HepG2 (cell line): Measurements from ENCODE around the gene BEST2. TPM values are rescaled to one million over a fixed set of nuclear protein-coding genes. Genes with fewer than 3 reads are reported as not detected.

Experiments
- ATAC-seq: fragments of 200-7000 bp; cut with Tn5 transposase; 3 replicates; pipeline ENCODE4 v1.9.1; 2020; ENCODE audit warnings: mild to moderate bottlenecking, moderate library complexity
- BruUV-seq: library from RNA; stranded (reverse); fragments of 400-500 nt; replicated peaks from 2 replicates; lab custom pipeline; 2021; lab: Mats Ljungman, UMichigan
- CTCF ChIA-PET: fragments of 300-600 bp; formaldehyde crosslinking; extraction: SDS; loops from one replicate; lab custom pipeline; 2021; ENCODE audit warnings: low total read pairs, inconsistent platforms, low intra/inter-chr PET ratio; lab: Yijun Ruan, JAX
- POLR2A ChIA-PET: fragments of 350-600 bp; sonication (Branson Sonifier 250); formaldehyde crosslinking; loops from one replicate; lab custom pipeline; 2020; ENCODE audit warnings: antibody characterized with exemption, inconsistent platforms; lab: Yijun Ruan, JAX
- DNase-seq: peaks from one replicate; pipeline ENCODE4 v3.0.0-alpha.2; 2015; ENCODE audit warnings: low spot score
- FAIRE-seq: peaks from 3 replicates; lab custom pipeline; 2011; peaks lifted over from hg19 to GRCh38; lab: Jason Lieb, UNC
- H2AFZ ChIP-seq: one replicate; pipeline ENCODE4 v1.6.1; 2011; ENCODE audit warnings: low read length, inconsistent platforms
- H3K27ac ChIP-seq: fragments of 300-600 bp; 3 replicates; pipeline ENCODE4 v1.8.0; 2011; ENCODE audit warnings: mixed run types, mild to moderate bottlenecking, mixed read lengths, low read length, inconsistent platforms; ENCODE audit not compliant: insufficient read depth; ENCODE audit errors: extremely low read length
- H3K27me3 ChIP-seq, 2 experiments: fragments of 200-600 bp in 1 of 2; 2 replicates in 1 of 2; 3 replicates in 1 of 2; pipeline versions ENCODE4 v1.6.0 to v1.8.0; 2011; ENCODE audit warnings: low read length in 2 of 2, mild to moderate bottlenecking in 2 of 2, moderate library complexity in 2 of 2, inconsistent platforms in 1 of 2; ENCODE audit not compliant: insufficient read depth in 2 of 2, control insufficient read depth in 1 of 2
- H3K36me3 ChIP-seq, 2 experiments: fragments of 200-600 bp in 1 of 2; replicated peaks in 1 of 2; 2 replicates in 1 of 2; 3 replicates in 1 of 2; pipeline versions ENCODE4 v1.5.1 to v1.8.0; 2011; ENCODE audit warnings: low read length in 2 of 2, inconsistent platforms in 1 of 2; ENCODE audit not compliant: insufficient read depth in 2 of 2, control insufficient read depth in 1 of 2
- H3K4me1 ChIP-seq: 2 replicates; pipeline ENCODE4 v1.5.1; 2012; ENCODE audit warnings: low read length, inconsistent platforms; ENCODE audit not compliant: insufficient read depth
- H3K4me2 ChIP-seq: 2 replicates; pipeline ENCODE4 v1.6.0; 2011; ENCODE audit warnings: low read depth, low read length, inconsistent platforms
- H3K4me3 ChIP-seq, 3 experiments: fragments of 200-600 bp in 1 of 3; sonication (generic), shearing (Covaris generic) in 1 of 3; replicated peaks in 1 of 3; 2 replicates each; pipeline ENCODE4 v1.5.1; 2011 to 2016; ENCODE audit warnings: low read length in 3 of 3, inconsistent platforms in 2 of 3, low read depth in 2 of 3, mild to moderate bottlenecking in 2 of 3, control low read depth in 1 of 3, mixed read lengths in 1 of 3; ENCODE audit not compliant: insufficient read depth in 1 of 3
- H3K79me2 ChIP-seq: one replicate; pipeline ENCODE4 v1.6.1; 2011; ENCODE audit warnings: low read length, inconsistent platforms; ENCODE audit not compliant: insufficient read depth
- H3K9ac ChIP-seq: 2 replicates; pipeline ENCODE4 v1.6.0; 2011; ENCODE audit warnings: mild to moderate bottlenecking, low read depth, low read length, inconsistent platforms; ENCODE audit not compliant: insufficient read depth
- H3K9me3 ChIP-seq: 2 replicates; pipeline ENCODE4 v1.5.1; 2012; ENCODE audit warnings: mild to moderate bottlenecking, low read length
- H4K20me1 ChIP-seq: 2 replicates; pipeline ENCODE4 v1.6.0; 2011; ENCODE audit warnings: inconsistent platforms, mild to moderate bottlenecking, low read length, moderate library complexity; ENCODE audit not compliant: insufficient read depth
- ATF6 ChIP-seq: sonication (generic); formaldehyde crosslinking; conservative IDR thresholded peaks from 2 replicates; pipeline ENCODE4 v1.4.0; 2020; ENCODE audit warnings: missing genetic modification reagents
- FOSL1 ChIP-seq: sonication (generic); formaldehyde crosslinking; IDR thresholded peaks from 2 replicates; pipeline ENCODE4 v1.9.0; 2021; ENCODE audit warnings: missing genetic modification reagents, borderline replicate concordance
- HDAC2 ChIP-seq: sonication (generic); formaldehyde crosslinking; IDR thresholded peaks from 2 replicates; pipeline ENCODE4 v1.4.0; 2020; ENCODE audit warnings: missing genetic modification reagents
- KDM2A ChIP-seq: sonication (generic); formaldehyde crosslinking; IDR thresholded peaks from 2 replicates; pipeline ENCODE4 v1.4.0; 2020; ENCODE audit warnings: low read depth, missing genetic modification reagents, borderline replicate concordance
- KLF15 ChIP-seq: sonication (generic); formaldehyde crosslinking; IDR thresholded peaks from 2 replicates; pipeline ENCODE4 v1.8.1; 2023; ENCODE audit warnings: borderline replicate concordance, mild to moderate bottlenecking, inconsistent platforms, missing genetic modification reagents, mixed read lengths
- MED8 ChIP-seq: sonication (generic); formaldehyde crosslinking; IDR thresholded peaks from 2 replicates; pipeline ENCODE4 v1.8.1; 2023; ENCODE audit warnings: mild to moderate bottlenecking, missing genetic modification reagents; ENCODE audit not compliant: insufficient replicate concordance
- POLR2AphosphoS5 ChIP-seq: IDR thresholded peaks from 2 replicates; pipeline ENCODE4 v1.6.1; 2012; ENCODE audit warnings: low read depth, low read length
- REPIN1 ChIP-seq: sonication (generic); formaldehyde crosslinking; IDR thresholded peaks from 2 replicates; pipeline ENCODE4 v1.8.0; 2022; ENCODE audit warnings: missing genetic modification reagents, low read depth, mild to moderate bottlenecking, borderline replicate concordance
- SRSF9 ChIP-seq: fragments of 200-400 bp; formaldehyde crosslinking; IDR thresholded peaks from 2 replicates; pipeline ENCODE4 v1.6.1; 2018; ENCODE audit warnings: borderline replicate concordance, mild to moderate bottlenecking, low read depth, low read length; ENCODE audit not compliant: insufficient read depth, poor library complexity, severe bottlenecking
- WIZ ChIP-seq: sonication (generic); formaldehyde crosslinking; IDR thresholded peaks from 2 replicates; pipeline ENCODE4 v1.5.1; 2020; ENCODE audit warnings: mild to moderate bottlenecking, missing genetic modification reagents
- ZFP62 ChIP-seq: sonication (generic); formaldehyde crosslinking; IDR thresholded peaks from 2 replicates; pipeline ENCODE4 v1.4.0; 2020; ENCODE audit warnings: missing genetic modification reagents
- ZNF703 ChIP-seq: sonication (generic); formaldehyde crosslinking; IDR thresholded peaks from 2 replicates; pipeline ENCODE4 v1.5.1; 2020; ENCODE audit warnings: missing genetic modification reagents, mild to moderate bottlenecking, moderate library complexity, borderline replicate concordance
- ZNF746 ChIP-seq: sonication (generic); formaldehyde crosslinking; IDR thresholded peaks from 2 replicates; pipeline ENCODE4 v1.8.0; 2022; ENCODE audit warnings: mild to moderate bottlenecking, missing genetic modification reagents
- ZNF775 ChIP-seq: sonication (generic); formaldehyde crosslinking; IDR thresholded peaks from 2 replicates; pipeline ENCODE4 v1.4.0; 2020; ENCODE audit warnings: missing genetic modification reagents, mild to moderate bottlenecking, moderate library complexity, borderline replicate concordance
- ZNF83 ChIP-seq: sonication (generic); formaldehyde crosslinking; IDR thresholded peaks from 2 replicates; pipeline ENCODE4 v1.4.0; 2020; ENCODE audit warnings: missing genetic modification reagents, mild to moderate bottlenecking, borderline replicate concordance
- WGBS: methylation state at CpG from one replicate; pipeline ENCODE4 v1.1.6; 2017; ENCODE audit warnings: low lambda C conversion rate; 5-methylcytosine and 5-hydroxymethylcytosine counted together
- in situ Hi-C: cut with HindIII; loops from 2 replicates; pipeline ENCODE4 v1.10.0; 2017; ENCODE audit warnings: low pct_unique_long_range_greater_than_20kb; ENCODE audit not compliant: extremely low pct_ligation_motif_present
- intact Hi-C: fragments of 100-400 bp; cut with micrococcal nuclease; formaldehyde crosslinking; loops from one replicate; pipeline ENCODE4 v1.10.0; 2022; ENCODE audit not compliant: unreplicated experiment
- polyA plus RNA-seq, 8 experiments: library from polyadenylated mRNA; depleted of rRNA in 3 of 8; stranded (reverse) in 7 of 8; unstranded in 1 of 8; fragments of >200 nt; fragmentation: Illumina TruSeq in 4 of 8; extraction: Trizol in 4 of 8; gene quantifications; 2 replicates each; pipeline versions ENCODE4 v1.2.1 to v1.2.3, GENCODE V29; 2011 to 2016; ENCODE audit warnings: low read depth in 4 of 8, missing spikeins in 1 of 8, mixed read lengths in 1 of 8; ENCODE audit not compliant: insufficient read depth in 1 of 8
- total RNA-seq, 5 experiments: library from RNA; depleted of rRNA; stranded (reverse); fragments of >200 nt; fragmentation: Illumina TruSeq; extraction: Trizol; gene quantifications; 2 replicates each; pipeline ENCODE4 v1.2.3, GENCODE V29; 2016; ENCODE audit warnings: low read depth in 1 of 5
- TF ChIP-seq, protein P1 (sequence below): sonication (generic); formaldehyde crosslinking; IDR thresholded peaks from 2 replicates; pipeline ENCODE4 v1.8.1; 2023; ENCODE audit warnings: mild to moderate bottlenecking, missing genetic modification reagents
- TF ChIP-seq, protein P2 (sequence below): sonication (generic); formaldehyde crosslinking; IDR thresholded peaks from 2 replicates; pipeline ENCODE4 v1.4.0; 2020; ENCODE audit warnings: missing genetic modification reagents

The BEST2 gene
- total and polyA plus RNA-seq, 2 of the 13 experiments (the other 11 are each of a cell fraction or from before 2014, with no cell fraction given): not detected

GRCh38 chr19:12736995-12737834, 14.4 kb upstream of the BEST2 start, which contains the start of gene GET3:
TSS of gene GET3 (plus strand) at chr19:12737497. CDS start at chr19:12737506, 9 bp downstream.
- Histone ChIP-seq H3K9ac (peak within 1 kb of the TSS; percentile 98), H3K27me3 (no peaks in the 10 kb centered on the region; a peak in 1 of 5 replicates), H3K4me3 (peak within 1 kb of the TSS; percentile 88 to 98 (median 93)), H4K20me1 (peaks cover 13% of the 10 kb centered on the region), H3K27ac (peak within 1 kb of the TSS; percentile 99), H3K9me3 (no peaks in the 10 kb centered on the region), H3K4me1 (peaks cover 43% of the 10 kb centered on the region), H3K36me3 (peaks cover 4 to 12% of the 10 kb centered on the region in 2 experiments; a peak in 4 of 5 replicates), H3K4me2 (peak within 1 kb of the TSS; percentile 99), H3K79me2 (peaks cover 39% of the 10 kb centered on the region), H2AFZ (peak within 1 kb of the TSS; percentile 100)
- peak; percentile 100 for DNase-seq
- peak; percentile 99 for FAIRE-seq
- intact Hi-C loops (loop anchor here (1.0 to 2.0 kb wide), 2 partner anchors 15 to 24 kb away; no protein-coding TSS in a partner anchor), in situ Hi-C loops (no loop called here)
- CTCF ChIA-PET: no interaction called here
- BruUV-seq: TSS peak; percentile 80
- POLR2A ChIA-PET: interaction anchor here (0.6 to 3.3 kb wide), 18 partner anchors 10 to 242 kb away, joined by 3 to 20 read pairs (median 4); partner anchors contain the start of genes JUNB, RNASEH2A, TNPO2 and ZNF490
- peak; percentile 93 for ATAC-seq
- WGBS: under 1% methylated on average over 15 of the region's 29 CpGs
- TF ChIP-seq FOSL1 (CRISPR knock-in tag) (no peak), KLF15 (no peak), ZNF746 (no peak), ZNF703 (no peak), ZFP62 (CRISPR knock-in tag) (no peak), REPIN1 (CRISPR knock-in tag) (no peak), KDM2A (CRISPR knock-in tag) (peak; percentile 18; the same call in 1 of the 2 replicates), WIZ (CRISPR knock-in tag) (no peak), HDAC2 (CRISPR knock-in tag) (peak; percentile 83), ZNF83 (no peak), ATF6 (CRISPR knock-in tag) (no peak), MED8 (CRISPR knock-in tag) (no peak), ZNF775 (CRISPR knock-in tag) (no peak), SRSF9 (no peak), POLR2AphosphoS5 (peak; percentile 59)
- TF ChIP-seq, protein P1, sequence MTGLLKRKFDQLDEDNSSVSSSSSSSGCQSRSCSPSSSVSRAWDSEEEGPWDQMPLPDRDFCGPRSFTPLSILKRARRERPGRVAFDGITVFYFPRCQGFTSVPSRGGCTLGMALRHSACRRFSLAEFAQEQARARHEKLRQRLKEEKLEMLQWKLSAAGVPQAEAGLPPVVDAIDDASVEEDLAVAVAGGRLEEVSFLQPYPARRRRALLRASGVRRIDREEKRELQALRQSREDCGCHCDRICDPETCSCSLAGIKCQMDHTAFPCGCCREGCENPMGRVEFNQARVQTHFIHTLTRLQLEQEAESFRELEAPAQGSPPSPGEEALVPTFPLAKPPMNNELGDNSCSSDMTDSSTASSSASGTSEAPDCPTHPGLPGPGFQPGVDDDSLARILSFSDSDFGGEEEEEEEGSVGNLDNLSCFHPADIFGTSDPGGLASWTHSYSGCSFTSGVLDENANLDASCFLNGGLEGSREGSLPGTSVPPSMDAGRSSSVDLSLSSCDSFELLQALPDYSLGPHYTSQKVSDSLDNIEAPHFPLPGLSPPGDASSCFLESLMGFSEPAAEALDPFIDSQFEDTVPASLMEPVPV (CRISPR knock-in tag): peak; percentile 32; the same call in 1 of the 2 replicates
- TF ChIP-seq, protein P2, sequence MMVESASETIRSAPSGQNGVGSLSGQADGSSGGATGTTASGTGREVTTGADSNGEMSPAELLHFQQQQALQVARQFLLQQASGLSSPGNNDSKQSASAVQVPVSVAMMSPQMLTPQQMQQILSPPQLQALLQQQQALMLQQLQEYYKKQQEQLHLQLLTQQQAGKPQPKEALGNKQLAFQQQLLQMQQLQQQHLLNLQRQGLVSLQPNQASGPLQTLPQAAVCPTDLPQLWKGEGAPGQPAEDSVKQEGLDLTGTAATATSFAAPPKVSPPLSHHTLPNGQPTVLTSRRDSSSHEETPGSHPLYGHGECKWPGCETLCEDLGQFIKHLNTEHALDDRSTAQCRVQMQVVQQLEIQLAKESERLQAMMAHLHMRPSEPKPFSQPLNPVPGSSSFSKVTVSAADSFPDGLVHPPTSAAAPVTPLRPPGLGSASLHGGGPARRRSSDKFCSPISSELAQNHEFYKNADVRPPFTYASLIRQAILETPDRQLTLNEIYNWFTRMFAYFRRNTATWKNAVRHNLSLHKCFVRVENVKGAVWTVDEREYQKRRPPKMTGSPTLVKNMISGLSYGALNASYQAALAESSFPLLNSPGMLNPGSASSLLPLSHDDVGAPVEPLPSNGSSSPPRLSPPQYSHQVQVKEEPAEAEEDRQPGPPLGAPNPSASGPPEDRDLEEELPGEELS: 0 out of 2 replicates have a peak, but pooled peaks have one; percentile 14
